ENCODE results near the gene IDH3A. TPM values are rescaled to one million over a fixed set of nuclear protein-coding genes. Genes with fewer than 3 reads are reported as not detected.
A peak's percentile ranks its signal among the peaks of the same experiment; 100 is the strongest.

The IDH3A gene
- total RNA-seq, 1 donor from 2014 or later: 17.7 TPM

DNA sequence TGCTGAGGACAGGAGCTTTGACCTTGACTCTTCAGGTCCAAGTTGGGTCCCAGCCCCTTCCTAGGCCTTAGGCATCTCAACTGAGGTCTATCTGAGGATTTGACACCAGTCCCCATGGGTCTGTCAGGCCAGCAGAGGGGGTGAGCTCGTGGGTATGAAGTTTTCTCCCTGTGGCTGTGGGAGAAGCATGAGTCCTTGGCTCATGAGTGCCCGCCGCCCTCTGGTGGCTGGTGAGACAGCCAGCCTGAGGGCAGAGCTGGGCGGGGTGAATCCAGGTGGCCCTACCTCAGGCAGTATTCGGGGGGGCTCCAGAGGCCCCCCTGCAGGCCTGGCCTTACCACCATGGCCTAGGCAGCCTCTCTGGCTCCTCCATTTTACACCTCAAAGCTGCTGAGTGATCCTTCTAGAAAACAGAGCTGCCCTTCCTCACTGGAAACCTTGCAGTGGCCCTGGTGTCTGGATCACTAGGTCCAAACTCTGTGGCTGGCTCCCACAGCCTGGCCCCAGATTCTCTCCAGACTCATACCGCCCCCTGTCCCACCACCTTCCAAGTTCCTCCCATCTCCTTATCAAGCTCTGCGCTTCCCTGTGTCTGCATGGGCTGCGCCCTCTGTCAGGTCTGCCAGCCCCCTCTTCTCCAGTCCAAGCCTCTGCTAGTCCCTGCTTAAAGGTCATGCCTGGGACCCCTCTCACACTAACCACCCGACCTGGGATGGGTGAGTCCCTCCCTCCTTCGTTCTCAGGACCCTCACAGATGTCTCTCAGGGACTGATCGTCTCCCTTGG is 40.7 kb upstream of the IDH3A start:
- H3K4me3 ChIP-seq: no peak overlapping the region
- TF ChIP-seq, protein P1, sequence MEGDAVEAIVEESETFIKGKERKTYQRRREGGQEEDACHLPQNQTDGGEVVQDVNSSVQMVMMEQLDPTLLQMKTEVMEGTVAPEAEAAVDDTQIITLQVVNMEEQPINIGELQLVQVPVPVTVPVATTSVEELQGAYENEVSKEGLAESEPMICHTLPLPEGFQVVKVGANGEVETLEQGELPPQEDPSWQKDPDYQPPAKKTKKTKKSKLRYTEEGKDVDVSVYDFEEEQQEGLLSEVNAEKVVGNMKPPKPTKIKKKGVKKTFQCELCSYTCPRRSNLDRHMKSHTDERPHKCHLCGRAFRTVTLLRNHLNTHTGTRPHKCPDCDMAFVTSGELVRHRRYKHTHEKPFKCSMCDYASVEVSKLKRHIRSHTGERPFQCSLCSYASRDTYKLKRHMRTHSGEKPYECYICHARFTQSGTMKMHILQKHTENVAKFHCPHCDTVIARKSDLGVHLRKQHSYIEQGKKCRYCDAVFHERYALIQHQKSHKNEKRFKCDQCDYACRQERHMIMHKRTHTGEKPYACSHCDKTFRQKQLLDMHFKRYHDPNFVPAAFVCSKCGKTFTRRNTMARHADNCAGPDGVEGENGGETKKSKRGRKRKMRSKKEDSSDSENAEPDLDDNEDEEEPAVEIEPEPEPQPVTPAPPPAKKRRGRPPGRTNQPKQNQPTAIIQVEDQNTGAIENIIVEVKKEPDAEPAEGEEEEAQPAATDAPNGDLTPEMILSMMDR (IDR thresholded peaks at IDR 0.05): peak; percentile 91 to 96 (median 95)
- intact Hi-C loops (cut with DNase I): loop anchor here (1.0 kb wide), 2 partner anchors 142 to 149 kb away; no protein-coding TSS in a partner anchor

DNA sequence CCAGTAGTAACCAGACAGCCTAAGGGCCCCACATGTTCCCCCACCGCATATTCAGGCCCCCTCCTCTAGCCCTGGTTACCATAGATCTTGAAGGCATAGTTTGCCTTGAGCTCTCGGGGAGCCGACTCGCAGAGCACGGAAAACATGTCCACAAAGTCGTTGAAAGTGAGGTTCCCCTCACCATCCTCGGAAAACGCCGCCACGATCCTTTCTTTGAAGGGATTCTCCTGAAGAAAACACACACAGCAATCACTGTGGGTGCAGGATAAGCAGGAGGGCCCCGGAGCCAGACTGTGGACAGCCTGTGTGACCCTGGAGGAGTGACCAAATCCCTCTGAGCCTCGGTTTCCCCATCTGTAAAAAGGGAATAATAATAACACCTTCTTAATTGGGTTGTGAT is 40.0 kb upstream of the IDH3A start:
- H3K27ac ChIP-seq: no peak overlapping the region
- no peaks in the 10 kb centered on the region for H3K4me1 ChIP-seq
- H3K4me3 ChIP-seq: no peak overlapping the region
- intact Hi-C loops (cut with DNase I): no loop called here
- no peaks in the 10 kb centered on the region for H3K36me3 ChIP-seq
- TF ChIP-seq, protein P1 (IDR thresholded peaks at IDR 0.05): no peak
- no peaks in the 10 kb centered on the region for H3K27me3 ChIP-seq
- H3K9me3 ChIP-seq: no peaks in the 10 kb centered on the region
- DNase-seq (ENCODE audit: low spot score in 2 of 2): no peak

More for the DNA sequence above, 40.7 kb upstream of the IDH3A start:
- H3K27ac ChIP-seq: no peak overlapping the region
- H3K27me3 ChIP-seq: no peaks in the 10 kb centered on the region
- no peaks in the 10 kb centered on the region for H3K36me3 ChIP-seq
- H3K4me1 ChIP-seq: no peaks in the 10 kb centered on the region
- peak; percentile 41 to 93 for DNase-seq (ENCODE audit: low spot score in 2 of 2)
- H3K9me3 ChIP-seq: no peaks in the 10 kb centered on the region

DNA sequence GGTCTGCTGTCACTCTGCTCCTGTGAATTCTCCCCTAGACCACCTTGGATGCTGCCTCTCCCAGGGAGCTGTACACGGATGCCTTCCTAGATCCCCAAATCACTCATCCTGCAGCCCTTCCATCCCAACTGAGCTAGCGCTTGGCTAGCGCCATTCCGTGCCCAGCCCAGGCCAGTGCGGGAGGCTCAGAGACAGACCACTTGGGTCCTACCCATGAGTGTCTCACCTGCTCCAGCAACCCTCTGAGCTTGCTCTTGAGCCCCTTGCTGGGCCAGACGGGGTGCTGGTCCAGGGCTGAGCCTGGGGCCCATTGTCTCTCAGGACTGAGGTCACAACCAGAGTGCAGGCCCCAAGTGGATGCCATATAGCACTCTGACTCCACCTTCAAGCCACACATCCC is 39.1 kb upstream of the IDH3A start:
- H3K9me3 ChIP-seq: no peaks in the 10 kb centered on the region
- H3K4me1 ChIP-seq: no peaks in the 10 kb centered on the region
- TF ChIP-seq, protein P1 (IDR thresholded peaks at IDR 0.05): no peak
- intact Hi-C loops (cut with DNase I): loop anchor here (5.0 kb wide), 1 partner anchor 312 kb away; no protein-coding TSS in a partner anchor
- DNase-seq (ENCODE audit: low spot score in 2 of 2): no peak
- H3K27ac ChIP-seq: no peak overlapping the region
- H3K27me3 ChIP-seq: no peaks in the 10 kb centered on the region
- H3K4me3 ChIP-seq: no peak overlapping the region
- H3K36me3 ChIP-seq: no peaks in the 10 kb centered on the region

DNA sequence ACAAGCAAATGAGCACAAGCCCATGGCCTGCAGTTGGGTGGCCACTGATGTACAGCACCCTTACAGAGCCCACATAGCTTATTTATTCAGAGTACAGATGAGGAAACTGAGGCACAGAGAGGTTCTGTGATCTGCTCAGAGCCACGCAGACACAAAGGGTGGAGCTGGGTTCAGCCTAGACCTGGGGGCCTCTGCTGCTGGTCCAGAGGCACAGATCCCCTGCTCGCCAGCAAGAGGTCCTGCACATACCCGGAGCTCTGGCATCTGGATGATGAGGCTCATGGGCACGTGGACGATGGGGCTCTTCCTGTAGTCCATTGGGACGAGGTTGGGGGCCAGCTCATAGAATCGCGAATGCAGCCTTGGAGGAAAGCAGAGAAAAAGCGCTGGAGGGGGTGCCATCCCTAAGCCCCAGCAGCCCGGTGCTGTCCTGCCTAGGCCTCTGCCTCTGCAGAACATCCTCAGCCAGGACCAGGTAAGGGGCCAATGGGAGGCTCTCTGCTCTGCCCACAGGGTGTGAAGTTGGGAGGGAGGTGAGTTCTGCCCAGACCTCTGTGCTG is 38.2 kb upstream of the IDH3A start:
- Histone ChIP-seq H3K27ac (no peak overlapping the region), H3K9me3 (no peaks in the 10 kb centered on the region), H3K36me3 (no peaks in the 10 kb centered on the region), H3K27me3 (no peaks in the 10 kb centered on the region), H3K4me1 (no peaks in the 10 kb centered on the region), H3K4me3 (no peak overlapping the region)
- intact Hi-C loops (cut with DNase I): loop anchor here (5.0 kb wide), 1 partner anchor 311 kb away; no protein-coding TSS in a partner anchor
- TF ChIP-seq, protein P1 (IDR thresholded peaks at IDR 0.05): no peak
- DNase-seq (ENCODE audit: low spot score in 2 of 2): no peak

DNA sequence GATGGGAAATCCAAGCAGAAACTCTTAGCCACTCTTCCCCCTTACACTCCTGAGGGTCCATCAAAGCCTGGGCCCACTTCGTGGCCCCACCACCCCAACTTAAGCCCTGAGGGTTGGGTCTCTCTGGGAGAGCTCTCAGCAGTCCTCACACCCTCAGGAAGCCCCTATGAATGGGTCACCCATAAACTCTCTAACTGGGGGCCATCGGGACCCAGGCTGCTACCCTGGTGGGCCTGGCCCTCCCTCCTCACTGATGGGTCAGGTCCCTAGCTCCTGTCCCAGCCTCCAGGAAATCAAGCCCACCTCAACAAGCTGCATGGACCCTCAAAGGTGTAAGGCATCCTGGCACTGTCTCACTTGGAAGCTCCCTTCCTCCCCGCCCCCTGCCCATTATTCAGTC is 37.4 kb upstream of the IDH3A start:
- no peak for DNase-seq (ENCODE audit: low spot score in 2 of 2)
- intact Hi-C loops (cut with DNase I): loop anchor here (5.0 kb wide), 1 partner anchor 311 kb away; no protein-coding TSS in a partner anchor
- no peaks in the 10 kb centered on the region for H3K9me3 ChIP-seq
- no peaks in the 10 kb centered on the region for H3K27me3 ChIP-seq
- H3K4me1 ChIP-seq: no peaks in the 10 kb centered on the region
- H3K36me3 ChIP-seq: no peaks in the 10 kb centered on the region
- H3K4me3 ChIP-seq: no peak overlapping the region
- TF ChIP-seq, protein P1 (IDR thresholded peaks at IDR 0.05): no peak
- H3K27ac ChIP-seq: no peak overlapping the region
